Stimulated activated naive CD8-positive, alpha-beta T cell treated with anti-CD3 and anti-CD28 coated beads, Interleukin-15, Interleukin-2, amounts not matched to agents 100 ng/mL and 50 ng/mL, for 24 hours (primary cell): ENCODE data around the gene ITPKC.
"Not testable (repeated sequence)": the region's sequence is repeated elsewhere in the genome, so short reads cannot be mapped to it uniquely, and the experiment has no call there.

Experiments used
- H3K27ac Mint-ChIP-seq: one replicate; pipeline ENCODE4 v1.8.0; 2021; ENCODE audit warnings: mild to moderate bottlenecking, mixed read lengths
- H3K27me3 Mint-ChIP-seq: one replicate; pipeline ENCODE4 v1.8.0; 2021; ENCODE audit warnings: mixed read lengths
- H3K36me3 Mint-ChIP-seq: one replicate; pipeline ENCODE4 v1.8.0; 2021; ENCODE audit warnings: low read depth, mixed read lengths
- H3K4me1 Mint-ChIP-seq: one replicate; pipeline ENCODE4 v1.8.0; 2021; ENCODE audit warnings: low read depth, mixed read lengths
- H3K4me3 Mint-ChIP-seq: one replicate; pipeline ENCODE4 v1.8.0; 2021; ENCODE audit warnings: mild to moderate bottlenecking, mixed read lengths
- H3K9me3 Mint-ChIP-seq: one replicate; pipeline ENCODE4 v1.8.0; 2021; ENCODE audit warnings: mixed read lengths

Gene ITPKC

DNA sequence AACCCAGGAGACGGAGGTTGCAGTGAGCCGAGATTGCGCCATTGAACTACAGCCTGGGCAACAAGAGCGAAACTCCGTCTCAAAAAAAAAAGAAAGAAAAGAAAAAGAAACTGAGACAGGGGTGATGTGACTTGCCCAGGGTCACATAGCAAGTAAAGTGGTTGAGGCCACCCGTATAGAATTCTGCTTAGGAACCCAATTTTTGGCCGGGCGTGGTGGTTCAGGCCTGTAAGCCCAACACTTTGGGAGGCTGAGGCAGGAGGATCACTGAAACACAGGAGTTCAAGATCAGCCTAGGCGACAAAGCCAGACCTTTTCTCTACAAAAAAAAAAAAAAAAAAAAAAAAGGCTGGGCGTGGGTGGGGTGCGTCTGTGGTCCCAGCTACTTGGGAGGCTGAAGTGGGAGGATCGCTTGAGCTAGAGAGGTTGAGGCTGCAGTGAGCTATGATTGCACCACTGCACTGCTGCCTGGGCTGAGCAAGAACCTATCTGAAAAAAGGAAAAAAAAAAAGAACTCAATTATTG, 35.4 kb downstream of the ITPKC start:
- Mint-ChIP-seq H3K4me1 (peaks cover 70% of the 10 kb centered on the region), H3K36me3 (peaks cover 49% of the 10 kb centered on the region)

DNA sequence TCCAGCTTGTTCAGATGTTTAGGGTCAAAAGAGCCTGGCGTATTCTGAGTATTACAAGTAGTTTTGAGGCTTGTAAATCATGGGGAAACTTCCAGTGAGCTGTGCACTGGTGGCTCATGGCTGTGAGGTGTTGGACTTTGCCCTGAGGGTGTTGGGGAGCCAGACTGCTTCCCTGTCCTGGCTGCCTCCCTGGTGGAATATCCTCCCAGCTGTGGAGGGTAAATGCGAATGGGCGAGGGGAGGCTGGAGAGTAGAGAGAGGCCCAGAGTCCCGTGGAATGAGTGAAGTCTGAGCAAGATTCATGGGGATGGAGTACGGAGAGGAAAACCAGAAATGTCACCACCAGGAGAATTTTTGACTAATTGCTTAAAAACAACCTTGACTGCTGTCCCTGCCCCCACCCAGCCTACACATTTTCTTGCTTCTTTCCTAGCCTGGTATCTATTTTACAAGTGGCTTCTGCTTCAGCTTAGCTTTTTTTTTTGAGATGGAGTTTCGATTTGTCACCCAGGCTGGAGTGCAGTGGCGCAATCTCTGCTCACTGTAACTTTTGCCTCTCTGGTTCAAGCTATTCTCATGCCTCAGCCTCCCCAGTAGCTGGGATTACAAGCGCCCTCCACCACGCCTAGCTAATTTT, 37.8 kb downstream of the ITPKC start:
- Mint-ChIP-seq H3K27ac (peak overlapping the region; percentile 99), H3K4me3 (peak overlapping the region; percentile 87), H3K36me3 (peaks cover 66% of the 10 kb centered on the region), H3K27me3 (no peaks in the 10 kb centered on the region), H3K9me3 (no peaks in the 10 kb centered on the region), H3K4me1 (peaks cover 74% of the 10 kb centered on the region)

More for the DNA sequence above, 35.4 kb downstream of the ITPKC start:
- Mint-ChIP-seq H3K4me3 (peak overlapping the region; percentile 95), H3K27me3 (no peaks in the 10 kb centered on the region), H3K27ac (peak overlapping the region; percentile 98), H3K9me3 (no peaks in the 10 kb centered on the region)

DNA sequence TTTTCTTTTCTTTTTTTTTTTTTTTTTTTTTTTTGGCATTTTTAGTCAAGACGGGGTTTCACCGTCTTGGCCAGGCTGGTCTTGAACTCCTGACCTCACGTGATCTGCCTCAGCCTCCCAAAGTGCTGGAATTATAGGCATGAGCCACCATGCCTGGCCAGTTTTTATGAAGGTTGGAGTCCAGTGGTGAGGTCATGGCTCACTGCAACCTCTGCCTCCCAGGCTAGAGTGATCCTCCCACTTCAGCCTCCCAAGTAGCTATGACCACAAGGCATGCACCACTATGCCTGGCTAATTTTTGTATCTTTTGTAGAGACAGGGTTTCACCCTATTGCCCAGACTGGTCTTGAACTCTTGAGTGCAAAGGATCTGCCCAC, 38.3 kb downstream of the ITPKC start:
- peaks cover 71% of the 10 kb centered on the region for H3K36me3 Mint-ChIP-seq
- H3K4me1 Mint-ChIP-seq, result peaks cover 74% of the 10 kb centered on the region
- H3K27ac Mint-ChIP-seq, result peak overlapping the region; percentile 99
- no peaks in the 10 kb centered on the region for H3K27me3 Mint-ChIP-seq
- no peaks in the 10 kb centered on the region for H3K9me3 Mint-ChIP-seq
- peak overlapping the region; percentile 87 for H3K4me3 Mint-ChIP-seq

DNA sequence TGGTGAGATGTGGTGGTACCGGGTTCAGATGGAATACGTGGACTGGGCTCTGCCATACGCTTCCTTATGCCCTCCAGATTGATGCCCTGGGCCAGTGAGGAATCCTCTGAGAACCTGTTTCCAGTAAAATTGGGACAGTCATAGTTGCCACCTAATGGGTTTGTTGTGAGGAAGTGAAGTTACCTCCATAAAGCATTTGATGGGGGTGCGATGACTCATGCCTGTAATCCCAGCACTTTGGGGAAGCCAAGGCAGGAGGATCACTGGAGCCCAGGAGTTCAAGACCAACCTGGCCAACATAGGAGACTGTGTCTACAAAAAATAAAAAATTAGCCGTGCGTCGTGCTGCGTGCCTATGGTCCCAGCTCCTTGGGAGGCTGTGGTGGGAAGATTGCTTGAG, 38.9 kb downstream of the ITPKC start:
- no peaks in the 10 kb centered on the region for H3K27me3 Mint-ChIP-seq
- H3K27ac Mint-ChIP-seq, result peak overlapping the region; percentile 99
- H3K9me3 Mint-ChIP-seq, result no peaks in the 10 kb centered on the region
- peaks cover 77% of the 10 kb centered on the region for H3K36me3 Mint-ChIP-seq
- H3K4me3 Mint-ChIP-seq, result peak overlapping the region; percentile 87
- H3K4me1 Mint-ChIP-seq, result peaks cover 74% of the 10 kb centered on the region

DNA sequence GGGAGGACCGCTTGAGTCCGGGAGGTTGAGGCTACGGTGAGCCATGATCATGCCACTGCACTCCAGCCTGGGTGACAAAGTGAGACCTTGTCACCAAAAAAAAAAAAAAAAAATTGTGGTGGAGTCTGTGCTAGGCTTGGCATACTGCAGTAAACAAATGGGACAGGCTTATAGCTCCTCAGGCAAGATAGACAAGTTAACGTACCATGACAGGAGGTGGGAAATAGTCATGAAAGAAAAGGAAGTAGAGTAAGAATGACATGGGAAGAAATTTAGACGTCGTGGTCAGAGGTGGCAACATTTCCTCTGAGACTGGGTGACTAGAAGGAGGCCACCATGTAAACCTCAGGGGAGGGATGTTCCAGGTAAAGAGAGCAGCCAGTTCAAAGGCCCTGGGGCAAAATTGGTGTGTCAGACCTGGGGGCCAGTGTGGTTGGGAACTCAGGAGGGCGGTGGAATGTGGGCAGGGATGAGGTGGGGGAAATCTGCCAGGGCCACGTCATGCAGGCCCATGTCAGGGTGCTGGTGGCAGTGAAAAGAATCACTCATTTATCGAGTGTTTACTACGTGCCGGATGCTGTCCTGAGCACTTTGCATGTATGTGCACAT, 39.7 kb downstream of the ITPKC start:
- H3K9me3 Mint-ChIP-seq, result no peaks in the 10 kb centered on the region
- H3K27ac Mint-ChIP-seq, result peak overlapping the region; percentile 99
- H3K4me3 Mint-ChIP-seq, result peak overlapping the region; percentile 87
- H3K4me1 Mint-ChIP-seq, result peaks cover 76% of the 10 kb centered on the region
- H3K36me3 Mint-ChIP-seq, result peaks cover 77% of the 10 kb centered on the region
- H3K27me3 Mint-ChIP-seq, result no peaks in the 10 kb centered on the region

DNA sequence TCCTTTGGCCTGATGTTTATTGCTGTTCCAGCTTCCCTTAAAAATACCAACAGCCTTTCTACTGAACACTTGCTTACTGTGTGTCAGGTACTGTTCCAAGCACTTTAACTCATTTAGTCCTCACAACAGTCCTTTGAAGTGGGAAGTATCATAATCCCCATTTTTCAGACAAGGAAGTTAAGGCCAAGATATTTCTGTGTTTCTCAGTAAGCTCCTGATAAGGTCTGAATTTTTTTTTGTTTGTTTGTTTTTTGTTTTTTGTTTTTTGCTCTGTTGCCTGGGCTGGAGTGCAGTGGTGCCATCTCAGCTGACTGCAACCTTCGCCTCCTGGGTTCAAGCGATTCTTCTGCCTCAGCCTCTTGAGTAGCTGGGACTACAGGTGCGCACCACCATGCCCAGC, 41.6 kb downstream of the ITPKC start:
- Mint-ChIP-seq H3K27ac (peak overlapping the region; percentile 70), H3K27me3 (no peaks in the 10 kb centered on the region), H3K4me3 (peak overlapping the region; percentile 6), H3K4me1 (peaks cover 82% of the 10 kb centered on the region), H3K9me3 (no peaks in the 10 kb centered on the region), H3K36me3 (peaks cover 80% of the 10 kb centered on the region)

DNA sequence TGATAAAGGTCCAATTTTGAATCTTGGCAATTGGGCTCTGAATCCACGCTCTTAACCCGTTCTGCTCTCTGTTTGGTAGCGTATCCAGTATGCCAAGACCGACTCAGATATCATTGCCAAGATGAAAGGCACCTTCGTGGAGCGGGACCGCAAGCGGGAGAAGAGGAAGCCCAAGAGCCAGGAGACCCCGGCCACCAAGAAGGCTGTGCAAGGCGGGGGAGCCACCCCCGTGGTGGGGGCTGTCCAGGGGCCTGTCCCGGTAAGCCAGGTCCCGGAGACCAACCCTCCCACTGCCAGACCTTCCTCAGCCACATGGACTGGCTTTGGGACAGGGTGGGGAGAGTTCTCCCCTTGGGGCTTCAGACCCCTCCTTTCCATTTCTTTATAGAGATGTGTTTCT, 42.4 kb downstream of the ITPKC start:
- Mint-ChIP-seq H3K9me3 (no peaks in the 10 kb centered on the region), H3K36me3 (peaks cover 86% of the 10 kb centered on the region), H3K27me3 (no peaks in the 10 kb centered on the region), H3K27ac (no peak overlapping the region), H3K4me1 (peaks cover 87% of the 10 kb centered on the region), H3K4me3 (no peak overlapping the region)

DNA sequence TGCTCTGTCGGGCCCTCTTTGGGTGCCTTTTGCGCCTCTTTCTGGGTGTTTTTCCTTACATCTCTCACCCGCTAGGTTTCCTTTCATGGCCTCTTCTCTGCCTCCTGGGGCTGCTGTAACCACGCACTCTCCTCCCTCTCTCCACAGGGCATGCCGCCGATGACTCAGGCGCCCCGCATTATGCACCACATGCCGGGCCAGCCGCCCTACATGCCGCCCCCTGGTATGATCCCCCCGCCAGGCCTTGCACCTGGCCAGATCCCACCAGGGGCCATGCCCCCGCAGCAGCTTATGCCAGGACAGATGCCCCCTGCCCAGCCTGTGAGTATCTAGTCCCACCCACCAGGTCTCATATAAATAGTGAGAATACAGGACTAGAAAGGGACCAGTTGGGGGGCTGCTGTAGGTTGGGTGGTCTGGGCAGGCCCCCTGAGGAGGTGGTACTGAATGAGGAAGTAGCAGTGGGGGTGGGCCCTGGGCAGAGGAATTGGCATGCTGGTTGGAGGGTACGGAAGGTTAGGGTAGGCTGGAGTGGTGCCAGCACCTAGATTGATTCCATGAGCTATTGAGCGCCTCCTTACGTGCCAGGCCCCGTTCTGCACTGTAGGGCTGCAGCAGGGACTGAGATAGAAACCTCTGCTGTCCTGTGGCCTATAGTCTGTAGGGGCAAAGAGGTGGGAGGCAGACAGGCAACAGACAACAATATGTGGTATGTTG, 46.0 kb downstream of the ITPKC start:
- H3K27ac Mint-ChIP-seq, result peak overlapping the region; percentile 95
- H3K9me3 Mint-ChIP-seq, result no peaks in the 10 kb centered on the region
- peaks cover 86% of the 10 kb centered on the region for H3K36me3 Mint-ChIP-seq
- H3K4me1 Mint-ChIP-seq, result peaks cover 72% of the 10 kb centered on the region
- peak overlapping the region; percentile 51 for H3K4me3 Mint-ChIP-seq
- no peaks in the 10 kb centered on the region for H3K27me3 Mint-ChIP-seq

DNA sequence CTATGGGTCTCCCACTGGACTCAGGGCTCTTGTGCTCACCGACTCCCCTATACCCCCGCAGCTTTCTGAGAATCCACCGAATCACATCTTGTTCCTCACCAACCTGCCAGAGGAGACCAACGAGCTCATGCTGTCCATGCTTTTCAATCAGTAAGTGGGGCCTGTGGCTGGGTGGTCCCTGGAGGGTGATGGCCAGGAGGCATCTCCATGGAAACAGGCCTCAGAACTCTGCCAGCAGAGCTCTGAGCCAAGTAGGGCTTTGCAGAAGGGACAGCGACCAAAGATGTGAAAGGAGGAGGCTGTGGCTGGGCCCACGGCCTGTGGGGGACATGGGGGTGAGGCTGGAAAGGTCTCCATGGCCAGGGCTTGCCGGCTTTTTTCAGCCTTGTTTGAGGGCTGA, 46.6 kb downstream of the ITPKC start:
- Mint-ChIP-seq H3K9me3 (no peaks in the 10 kb centered on the region), H3K27ac (peak overlapping the region; percentile 95), H3K36me3 (peaks cover 81% of the 10 kb centered on the region), H3K4me1 (peaks cover 68% of the 10 kb centered on the region), H3K4me3 (peak overlapping the region; percentile 44), H3K27me3 (no peaks in the 10 kb centered on the region)

DNA sequence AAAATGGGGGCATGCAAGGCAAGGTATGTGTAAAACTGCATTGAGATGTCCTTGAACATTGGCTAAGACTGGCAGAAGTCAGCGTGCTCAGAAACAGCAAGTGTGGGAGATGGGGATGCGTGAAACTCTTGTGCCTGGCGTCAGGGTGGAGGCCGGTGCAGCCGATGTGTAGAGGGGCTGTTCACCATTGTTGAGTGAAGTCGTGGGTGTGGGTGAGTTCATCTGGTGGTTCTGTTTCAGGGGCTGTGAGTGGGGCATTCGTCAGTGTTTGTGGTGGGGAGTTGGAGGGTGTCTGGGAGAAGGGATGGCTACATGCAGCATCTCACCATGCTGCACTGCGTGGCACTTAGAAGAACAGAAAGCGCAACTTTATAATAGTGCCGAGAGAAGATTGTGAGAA, 47.1 kb downstream of the ITPKC start:
- Mint-ChIP-seq H3K27ac (peak overlapping the region; percentile 95), H3K4me3 (peak overlapping the region; percentile 71), H3K36me3 (peaks cover 83% of the 10 kb centered on the region)

DNA sequence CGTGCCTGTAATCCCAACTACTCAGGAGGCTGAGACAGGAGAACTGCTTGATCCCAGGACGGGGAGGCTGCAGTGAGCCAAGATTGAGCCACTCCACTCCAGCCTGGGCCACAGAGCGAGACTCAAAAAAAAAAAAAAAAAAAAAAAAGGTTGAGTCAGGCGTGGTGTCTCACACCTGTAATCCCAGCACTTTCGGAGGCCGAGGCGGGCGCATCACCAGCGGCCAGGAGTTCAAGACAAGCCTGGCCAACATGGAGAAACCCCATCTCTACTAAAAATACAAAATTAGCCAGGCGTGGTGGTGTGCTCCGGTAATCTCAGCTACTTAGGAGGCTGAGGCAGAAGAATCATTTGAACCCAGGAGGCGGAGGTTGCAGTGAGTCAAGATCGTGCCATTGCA, 49.5 kb downstream of the ITPKC start:
- Mint-ChIP-seq H3K36me3 (peaks cover 69% of the 10 kb centered on the region), H3K4me1 (peaks cover 62% of the 10 kb centered on the region)
- not testable (repeated sequence) for H3K27me3 Mint-ChIP-seq, H3K27ac Mint-ChIP-seq, H3K9me3 Mint-ChIP-seq, H3K4me3 Mint-ChIP-seq

More for the DNA sequence above, 47.1 kb downstream of the ITPKC start:
- H3K9me3 Mint-ChIP-seq, result no peaks in the 10 kb centered on the region
- H3K4me1 Mint-ChIP-seq, result peaks cover 70% of the 10 kb centered on the region
- no peaks in the 10 kb centered on the region for H3K27me3 Mint-ChIP-seq

DNA sequence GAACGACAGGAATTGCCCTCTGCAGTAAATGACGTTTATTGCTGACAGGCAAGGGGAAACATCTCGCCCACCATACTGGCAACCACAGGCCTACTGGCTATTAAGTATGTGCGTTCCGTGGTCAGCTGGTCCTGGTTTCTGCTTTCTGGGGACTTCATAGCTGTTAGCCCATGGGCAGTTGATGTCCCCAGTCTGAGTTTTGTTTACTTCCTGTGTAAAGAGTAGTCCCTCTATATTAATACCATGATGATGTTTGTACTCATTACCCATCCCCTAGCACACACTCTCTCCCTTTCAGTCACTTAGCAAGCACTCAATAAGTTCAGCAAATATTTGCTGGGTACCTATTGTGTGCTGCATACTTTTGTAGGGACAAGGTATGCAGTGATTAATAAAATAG, 52.0 kb downstream of the ITPKC start:
- Mint-ChIP-seq H3K4me1 (peaks cover 38% of the 10 kb centered on the region), H3K9me3 (no peaks in the 10 kb centered on the region), H3K27me3 (no peaks in the 10 kb centered on the region), H3K36me3 (peaks cover 45% of the 10 kb centered on the region), H3K27ac (no peak overlapping the region), H3K4me3 (no peak overlapping the region)

DNA sequence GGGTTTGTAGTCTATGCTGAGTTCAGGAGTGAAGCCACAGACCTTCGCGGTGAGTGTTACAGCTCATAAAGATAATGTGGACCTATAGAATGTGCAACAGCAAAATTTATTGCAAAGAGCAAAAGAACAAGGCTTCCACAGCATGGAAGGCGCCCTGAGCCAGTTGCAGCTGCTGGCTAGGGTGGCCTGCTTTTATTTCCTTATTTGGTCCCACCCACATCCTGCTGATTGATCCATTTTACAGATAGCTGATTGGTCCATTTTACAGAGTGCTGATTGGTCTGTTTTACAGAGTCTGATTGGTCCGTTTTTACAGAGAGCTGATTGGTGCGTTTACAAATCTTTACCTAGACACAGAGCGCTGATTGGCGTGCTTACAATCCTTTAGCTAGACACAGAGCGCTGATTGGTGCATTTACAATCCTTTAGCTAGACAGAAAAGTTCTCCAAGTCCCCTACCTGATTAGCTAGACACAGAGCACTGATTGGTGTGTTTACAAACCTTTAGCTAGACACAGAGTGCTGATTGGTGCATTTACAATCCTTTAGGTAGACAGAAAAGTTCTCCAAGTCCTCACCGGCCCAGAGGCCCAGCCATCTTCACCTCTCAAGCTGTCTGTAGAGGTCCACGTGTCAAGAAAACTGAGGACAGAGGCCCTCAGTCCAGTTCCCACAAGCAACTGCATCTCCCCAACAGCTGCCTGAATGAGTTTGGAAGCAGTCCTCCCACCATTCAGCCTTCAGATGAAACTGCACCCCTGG, 54.4 kb downstream of the ITPKC start:
- Mint-ChIP-seq H3K4me1 (peaks cover 36% of the 10 kb centered on the region), H3K36me3 (peaks cover 22% of the 10 kb centered on the region)
- H3K27me3 Mint-ChIP-seq, H3K27ac Mint-ChIP-seq, H3K4me3 Mint-ChIP-seq, H3K9me3 Mint-ChIP-seq: not testable (repeated sequence)

DNA sequence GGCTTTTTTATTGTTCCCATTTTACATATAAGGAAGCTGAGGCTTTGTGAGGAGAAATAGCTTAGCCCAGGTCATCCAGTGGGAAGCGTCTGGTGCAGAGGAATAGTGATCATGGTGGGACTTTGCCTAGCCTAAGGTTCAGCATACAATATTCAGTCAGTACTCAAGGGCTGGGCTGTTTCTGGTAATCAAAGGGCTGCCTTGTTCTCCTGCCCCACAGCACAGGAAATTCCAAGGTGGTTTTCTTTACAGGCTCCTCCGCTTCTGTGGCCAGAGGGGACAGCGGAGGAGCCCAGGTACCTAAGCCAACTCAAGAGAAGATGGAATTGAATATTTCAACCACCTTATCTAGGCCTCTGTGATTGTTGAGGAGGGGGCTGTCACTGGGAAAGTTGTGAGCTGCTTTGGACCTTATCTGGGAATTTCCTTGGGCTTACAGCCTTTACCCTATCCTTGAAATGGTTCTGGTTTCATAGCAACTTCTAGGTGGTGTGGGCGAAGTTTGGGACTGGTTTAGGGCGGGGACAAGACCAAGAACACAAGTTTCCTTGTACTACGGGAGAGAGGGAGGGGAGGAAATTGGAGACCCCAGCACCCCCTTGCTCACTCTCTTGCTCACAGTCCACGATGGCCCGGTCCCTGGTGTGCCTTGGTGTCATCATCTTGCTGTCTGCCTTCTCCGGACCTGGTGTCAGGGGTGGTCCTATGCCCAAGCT, 58.2 kb downstream of the ITPKC start, which contains the start of gene MIA:
TSS of gene MIA (plus strand) at position 606 of the 716 bp plus-strand sequence. CDS start at position 628, 22 bp downstream.
- Mint-ChIP-seq H3K27me3 (no peaks in the 10 kb centered on the region), H3K4me1 (peaks cover 58% of the 10 kb centered on the region), H3K27ac (no peak within 1 kb of the TSS), H3K4me3 (no peak within 1 kb of the TSS), H3K9me3 (no peaks in the 10 kb centered on the region), H3K36me3 (peaks cover 10% of the 10 kb centered on the region)
